ENCODE results near the gene GNG13.

GNG13 gene

GRCh38 chr16:774086-775001, 26.2 kb downstream of the GNG13 start:
- H3K27me3 ChIP-seq (ENCODE audit: control insufficient read depth in 5 of 5, insufficient read depth in 4 of 5, low read length in 5 of 5), result peaks cover 4 to 19% (median 12%) of the 10 kb centered on the region in 5 donors
- no peaks in the 10 kb centered on the region for H3K36me3 ChIP-seq (ENCODE audit: control insufficient read depth in 5 of 5, insufficient read depth in 5 of 5, low read length in 5 of 5)

GRCh38 chr16:772959-773358, 27.6 kb downstream of the GNG13 start:
- H3K27me3 ChIP-seq (ENCODE audit: control insufficient read depth in 5 of 5, insufficient read depth in 4 of 5, low read length in 5 of 5), result peaks cover 7 to 14% (median 11%) of the 10 kb centered on the region in 5 donors
- no peak overlapping the region for H3K4me3 ChIP-seq (ENCODE audit: low read depth in 1 of 5, low read length in 5 of 5)
- H3K9me3 ChIP-seq (ENCODE audit: control insufficient read depth in 5 of 5, low read length in 5 of 5), result no peaks in the 10 kb centered on the region
- H3K27ac ChIP-seq (ENCODE audit: low read depth, low read length), result no peak overlapping the region
- no peaks in the 10 kb centered on the region for H3K36me3 ChIP-seq (ENCODE audit: control insufficient read depth in 5 of 5, insufficient read depth in 5 of 5, low read length in 5 of 5)
- no peak overlapping the region for H3K9ac ChIP-seq (ENCODE audit: low read length in 5 of 5)
- H3K4me1 ChIP-seq (ENCODE audit: control insufficient read depth in 5 of 5, insufficient read depth in 5 of 5, low read length in 5 of 5), result no peaks in the 10 kb centered on the region

More at GRCh38 chr16:774086-775001, 26.2 kb downstream of the GNG13 start:
- Histone ChIP-seq H3K9ac (ENCODE audit: low read length in 5 of 5) (no peak overlapping the region), H3K27ac (ENCODE audit: low read depth, low read length) (no peak overlapping the region), H3K4me3 (ENCODE audit: low read depth in 1 of 5, low read length in 5 of 5) (no peak overlapping the region), H3K4me1 (ENCODE audit: control insufficient read depth in 5 of 5, insufficient read depth in 5 of 5, low read length in 5 of 5) (no peaks in the 10 kb centered on the region), H3K9me3 (ENCODE audit: control insufficient read depth in 5 of 5, low read length in 5 of 5) (no peaks in the 10 kb centered on the region)

GRCh38 chr16:770411-770810, 30.1 kb downstream of the GNG13 start:
- Histone ChIP-seq H3K27ac (ENCODE audit: low read depth, low read length) (no peak overlapping the region), H3K9me3 (ENCODE audit: control insufficient read depth in 5 of 5, low read length in 5 of 5) (no peaks in the 10 kb centered on the region), H3K4me1 (ENCODE audit: control insufficient read depth in 5 of 5, insufficient read depth in 5 of 5, low read length in 5 of 5) (no peaks in the 10 kb centered on the region), H3K9ac (ENCODE audit: low read length in 5 of 5) (no peak overlapping the region), H3K27me3 (ENCODE audit: control insufficient read depth in 5 of 5, insufficient read depth in 4 of 5, low read length in 5 of 5) (peaks cover 9 to 21% (median 18%) of the 10 kb centered on the region in 5 donors), H3K4me3 (ENCODE audit: low read depth in 1 of 5, low read length in 5 of 5) (no peak overlapping the region), H3K36me3 (ENCODE audit: control insufficient read depth in 5 of 5, insufficient read depth in 5 of 5, low read length in 5 of 5) (no peaks in the 10 kb centered on the region)

- no peak overlapping the region for H3K4me3 ChIP-seq (ENCODE audit: low read depth in 1 of 5, low read length in 5 of 5)
- no peaks in the 10 kb centered on the region for H3K9me3 ChIP-seq (ENCODE audit: control insufficient read depth in 5 of 5, low read length in 5 of 5)
- no peak overlapping the region for H3K27ac ChIP-seq (ENCODE audit: low read depth, low read length)
- no peaks in the 10 kb centered on the region for H3K36me3 ChIP-seq (ENCODE audit: control insufficient read depth in 5 of 5, insufficient read depth in 5 of 5, low read length in 5 of 5)
- no peak overlapping the region for H3K9ac ChIP-seq (ENCODE audit: low read length in 5 of 5)
- H3K27me3 ChIP-seq (ENCODE audit: control insufficient read depth in 5 of 5, insufficient read depth in 4 of 5, low read length in 5 of 5), result peaks cover 9 to 21% (median 18%) of the 10 kb centered on the region in 5 donors
- no peaks in the 10 kb centered on the region for H3K4me1 ChIP-seq (ENCODE audit: control insufficient read depth in 5 of 5, insufficient read depth in 5 of 5, low read length in 5 of 5)
Observed at GRCh38 chr16:769934-770333, 30.6 kb downstream of the GNG13 start.

GRCh38 chr16:769184-769784, 31.2 kb downstream of the GNG13 start:
- Histone ChIP-seq H3K9ac (ENCODE audit: low read length in 5 of 5) (no peak overlapping the region), H3K27me3 (ENCODE audit: control insufficient read depth in 5 of 5, insufficient read depth in 4 of 5, low read length in 5 of 5) (peaks cover 9 to 21% (median 18%) of the 10 kb centered on the region in 5 donors), H3K4me3 (ENCODE audit: low read depth in 1 of 5, low read length in 5 of 5) (no peak overlapping the region), H3K9me3 (ENCODE audit: control insufficient read depth in 5 of 5, low read length in 5 of 5) (no peaks in the 10 kb centered on the region), H3K36me3 (ENCODE audit: control insufficient read depth in 5 of 5, insufficient read depth in 5 of 5, low read length in 5 of 5) (no peaks in the 10 kb centered on the region), H3K4me1 (ENCODE audit: control insufficient read depth in 5 of 5, insufficient read depth in 5 of 5, low read length in 5 of 5) (no peaks in the 10 kb centered on the region), H3K27ac (ENCODE audit: low read depth, low read length) (no peak overlapping the region)

- Histone ChIP-seq H3K9ac (ENCODE audit: low read length in 5 of 5) (no peak overlapping the region), H3K9me3 (ENCODE audit: control insufficient read depth in 5 of 5, low read length in 5 of 5) (no peaks in the 10 kb centered on the region), H3K27ac (ENCODE audit: low read depth, low read length) (no peak overlapping the region), H3K27me3 (ENCODE audit: control insufficient read depth in 5 of 5, insufficient read depth in 4 of 5, low read length in 5 of 5) (peaks cover 9 to 25% (median 22%) of the 10 kb centered on the region in 5 donors), H3K4me3 (ENCODE audit: low read depth in 1 of 5, low read length in 5 of 5) (no peak overlapping the region), H3K36me3 (ENCODE audit: control insufficient read depth in 5 of 5, insufficient read depth in 5 of 5, low read length in 5 of 5) (no peaks in the 10 kb centered on the region), H3K4me1 (ENCODE audit: control insufficient read depth in 5 of 5, insufficient read depth in 5 of 5, low read length in 5 of 5) (no peaks in the 10 kb centered on the region)
Observed at GRCh38 chr16:768428-768827, 32.1 kb downstream of the GNG13 start.

GRCh38 chr16:767743-768235, 32.7 kb downstream of the GNG13 start:
- no peaks in the 10 kb centered on the region for H3K9me3 ChIP-seq (ENCODE audit: control insufficient read depth in 5 of 5, low read length in 5 of 5)
- H3K27me3 ChIP-seq (ENCODE audit: control insufficient read depth in 5 of 5, insufficient read depth in 4 of 5, low read length in 5 of 5), result peaks cover 11 to 27% (median 25%) of the 10 kb centered on the region in 5 donors
- no peak overlapping the region for H3K27ac ChIP-seq (ENCODE audit: low read depth, low read length)
- H3K9ac ChIP-seq (ENCODE audit: low read length in 5 of 5), result no peak overlapping the region
- H3K36me3 ChIP-seq (ENCODE audit: control insufficient read depth in 5 of 5, insufficient read depth in 5 of 5, low read length in 5 of 5), result no peaks in the 10 kb centered on the region
- no peak overlapping the region for H3K4me3 ChIP-seq (ENCODE audit: low read depth in 1 of 5, low read length in 5 of 5)
- H3K4me1 ChIP-seq (ENCODE audit: control insufficient read depth in 5 of 5, insufficient read depth in 5 of 5, low read length in 5 of 5), result no peaks in the 10 kb centered on the region

- Histone ChIP-seq H3K36me3 (ENCODE audit: control insufficient read depth in 5 of 5, insufficient read depth in 5 of 5, low read length in 5 of 5) (no peaks in the 10 kb centered on the region), H3K4me1 (ENCODE audit: control insufficient read depth in 5 of 5, insufficient read depth in 5 of 5, low read length in 5 of 5) (no peaks in the 10 kb centered on the region), H3K4me3 (ENCODE audit: low read depth in 1 of 5, low read length in 5 of 5) (no peak overlapping the region), H3K27ac (ENCODE audit: low read depth, low read length) (no peak overlapping the region), H3K27me3 (ENCODE audit: control insufficient read depth in 5 of 5, insufficient read depth in 4 of 5, low read length in 5 of 5) (peaks cover 15 to 34% (median 32%) of the 10 kb centered on the region in 5 donors), H3K9me3 (ENCODE audit: control insufficient read depth in 5 of 5, low read length in 5 of 5) (no peaks in the 10 kb centered on the region), H3K9ac (ENCODE audit: low read length in 5 of 5) (no peak overlapping the region)
Observed at GRCh38 chr16:766820-767640, 33.5 kb downstream of the GNG13 start.

- H3K27ac ChIP-seq (ENCODE audit: low read depth, low read length), result no peak overlapping the region
- peaks cover 15 to 35% (median 34%) of the 10 kb centered on the region in 5 donors for H3K27me3 ChIP-seq (ENCODE audit: control insufficient read depth in 5 of 5, insufficient read depth in 4 of 5, low read length in 5 of 5)
- no peaks in the 10 kb centered on the region for H3K9me3 ChIP-seq (ENCODE audit: control insufficient read depth in 5 of 5, low read length in 5 of 5)
Observed at GRCh38 chr16:766008-766819, 34.3 kb downstream of the GNG13 start.

More at GRCh38 chr16:766008-766819, 34.3 kb downstream of the GNG13 start:
- Histone ChIP-seq H3K36me3 (ENCODE audit: control insufficient read depth in 5 of 5, insufficient read depth in 5 of 5, low read length in 5 of 5) (no peaks in the 10 kb centered on the region), H3K4me3 (ENCODE audit: low read depth in 1 of 5, low read length in 5 of 5) (no peak overlapping the region), H3K4me1 (ENCODE audit: control insufficient read depth in 5 of 5, insufficient read depth in 5 of 5, low read length in 5 of 5) (no peaks in the 10 kb centered on the region), H3K9ac (ENCODE audit: low read length in 5 of 5) (no peak overlapping the region)
